Skin of body (tissue), 2 donors: ENCODE measurements around the gene RNPEPL1. TPM values are rescaled to one million over a fixed set of nuclear protein-coding genes. Genes with fewer than 3 reads are reported as not detected.
A peak's percentile ranks its signal among the peaks of the same experiment; 100 is the strongest.

Experiments
- DNase-seq: peaks from one replicate; lab custom pipeline; 2025; lab: John Stamatoyannopoulos, UW
- total RNA-seq: library from RNA; depleted of rRNA; stranded (reverse); fragments of >200 nt; gene quantifications from one replicate; pipeline ENCODE4 v1.2.3, GENCODE V29; 2014

RNPEPL1 gene
- total RNA-seq, 1 donor from 2014 or later: 12.0 TPM

DNA sequence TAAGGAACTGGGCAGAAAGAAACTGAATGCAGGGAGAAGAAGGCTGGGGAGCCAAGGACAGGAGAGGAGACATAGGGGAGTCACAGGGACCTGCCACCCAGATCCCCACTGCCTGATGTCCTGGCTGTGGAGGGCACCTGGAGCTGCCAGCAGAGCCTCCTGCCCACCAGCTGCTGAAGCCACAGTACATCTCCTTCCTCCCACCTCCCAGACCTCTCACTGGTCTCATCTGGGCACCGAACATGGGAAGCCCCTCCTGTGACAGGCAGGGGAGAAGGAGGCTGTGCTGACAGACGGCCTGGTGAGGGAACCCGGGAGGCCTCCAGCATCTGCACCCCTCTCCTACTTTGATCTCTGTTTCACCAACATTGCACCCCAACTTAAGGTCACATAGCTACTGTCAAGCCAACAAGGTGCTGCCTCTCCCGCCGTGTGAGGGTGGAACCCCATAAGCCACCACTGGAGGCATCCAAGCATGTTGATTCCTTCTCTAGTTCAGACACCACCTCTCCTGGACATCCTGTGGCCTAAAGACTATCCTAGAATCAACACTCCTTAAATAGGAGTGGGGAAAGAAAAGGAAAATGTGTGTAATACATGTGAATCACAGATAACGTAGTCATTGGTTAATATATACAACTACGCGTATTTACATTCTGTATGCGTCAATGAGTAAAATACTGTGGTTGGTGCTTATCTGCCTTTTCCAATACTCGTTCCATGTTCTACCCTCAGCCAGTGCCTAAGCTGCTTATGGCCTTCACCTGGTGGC is 3.5 kb upstream of the RNPEPL1 start:
- no peak for DNase-seq

DNA sequence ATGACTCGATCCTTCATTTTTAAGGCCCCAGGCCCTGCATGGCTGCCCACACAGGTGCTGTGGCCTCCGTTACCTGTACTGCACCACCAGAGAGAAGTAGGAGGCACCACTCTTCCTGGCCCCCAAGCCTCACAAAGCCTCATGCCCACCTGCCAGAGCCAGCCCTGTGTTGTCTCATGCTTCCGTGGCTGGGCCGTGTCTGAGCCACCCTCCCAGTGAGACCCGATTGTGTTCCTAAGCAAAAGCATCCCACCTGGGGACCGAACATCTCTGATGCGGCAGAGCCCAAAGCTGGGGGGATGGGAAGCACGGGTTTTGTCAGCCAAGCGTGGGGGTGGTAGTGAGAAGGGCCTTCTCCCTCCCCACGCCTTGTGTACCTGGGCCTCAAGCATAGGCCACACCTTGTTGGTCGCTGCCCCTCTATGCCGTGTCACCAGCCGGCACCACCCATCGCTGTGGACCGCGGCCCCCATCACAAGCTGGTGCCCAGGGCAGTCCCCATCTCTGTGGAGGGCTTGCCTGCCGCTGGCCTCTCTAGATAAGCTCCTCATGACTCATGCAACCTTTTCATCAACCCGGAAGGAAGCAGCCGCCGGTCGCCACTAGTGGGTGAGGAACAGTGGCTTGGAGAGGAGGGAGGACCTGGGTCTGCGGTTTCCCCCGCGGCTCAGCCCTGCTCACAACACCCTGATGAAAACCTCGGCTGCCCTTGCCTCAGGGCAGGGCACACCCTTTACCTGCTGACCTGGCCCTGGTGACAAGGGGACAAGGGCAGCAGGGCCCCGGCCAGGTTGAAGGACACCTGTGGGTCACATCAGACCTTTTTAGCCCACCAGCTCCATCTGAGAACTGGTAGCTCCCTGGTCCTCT is 2.7 kb upstream of the RNPEPL1 start:
- no peak for DNase-seq

DNA sequence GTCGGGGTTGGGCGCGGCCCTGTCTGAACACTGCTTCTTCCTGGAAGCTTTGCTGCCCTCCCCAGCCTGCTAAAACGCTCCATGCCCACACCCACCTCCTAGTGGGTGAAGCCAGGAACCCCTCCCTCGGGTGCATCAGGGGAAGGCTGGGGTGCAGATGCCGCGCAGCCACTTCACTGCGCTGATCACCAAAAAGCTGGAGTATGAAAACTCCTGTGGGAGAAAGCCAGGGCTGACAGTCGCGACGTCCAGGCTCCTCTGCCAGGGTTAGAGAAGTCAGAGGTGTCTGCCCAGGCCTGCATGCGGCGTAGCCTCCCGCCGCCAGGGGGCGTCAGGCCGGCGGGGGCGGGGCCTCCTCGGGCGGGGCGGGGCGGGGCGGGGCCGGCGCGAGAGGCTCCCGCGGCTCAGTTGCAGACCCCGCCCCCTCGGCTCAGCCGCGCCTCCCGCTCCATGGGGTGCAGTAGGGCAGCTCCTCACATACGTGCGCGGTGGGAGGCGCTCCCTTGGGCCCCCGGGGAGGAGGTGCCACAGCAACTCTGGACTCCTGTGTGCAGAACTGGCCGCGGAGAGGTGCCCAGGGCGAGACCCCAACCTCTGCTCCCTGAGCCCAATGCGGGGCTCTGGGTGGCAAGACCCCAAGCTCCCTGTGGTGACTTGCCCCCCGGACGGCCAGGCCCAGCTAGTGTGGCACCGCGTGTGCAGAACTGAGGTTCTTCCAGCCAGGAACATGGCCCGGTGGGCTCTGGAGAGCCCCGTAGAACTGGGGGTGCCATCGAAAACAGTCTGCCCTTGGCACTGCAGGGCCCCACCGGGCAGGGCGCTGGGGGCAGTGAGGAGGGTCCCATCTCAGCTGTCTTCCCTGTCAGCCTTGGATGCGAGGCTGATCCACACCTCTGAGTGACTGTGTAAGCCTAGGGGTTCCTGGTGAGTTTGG is 1.8 kb upstream of the RNPEPL1 start:
- DNase-seq: peak; percentile 67

DNA sequence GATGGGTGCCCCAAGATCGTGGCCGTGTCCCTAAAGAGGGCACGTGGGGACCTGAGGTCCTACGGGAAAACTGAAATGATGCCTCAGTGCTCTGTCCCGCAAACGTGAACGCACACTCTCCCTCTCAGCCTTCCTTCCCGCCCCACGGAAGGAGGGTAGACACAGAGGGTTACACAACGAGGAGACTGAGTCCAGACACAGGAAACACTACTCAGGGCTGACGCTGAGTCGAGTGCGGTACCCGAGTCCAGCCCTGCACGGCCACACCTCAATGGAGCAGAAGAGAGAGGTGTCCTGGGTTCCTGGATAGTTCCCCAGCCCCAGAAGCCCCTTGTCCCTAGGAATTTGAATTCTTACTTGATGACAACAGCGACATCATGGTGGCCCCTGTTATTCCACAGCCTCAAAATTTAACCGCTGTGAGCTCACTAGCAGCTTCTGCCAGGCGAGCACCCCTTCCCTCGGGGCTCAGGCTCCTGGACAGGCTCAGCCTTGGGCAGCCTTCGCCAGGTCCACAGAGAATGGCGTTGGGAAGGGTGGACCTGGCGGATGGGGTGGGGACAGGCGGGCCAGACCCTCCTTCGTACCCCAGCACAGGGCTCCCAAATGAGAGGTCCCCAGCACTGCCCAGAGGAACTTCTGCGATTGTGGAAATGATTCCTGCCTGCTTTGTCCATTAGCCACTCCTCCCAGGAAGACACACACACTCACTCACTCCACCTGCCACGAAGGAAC is 980 bp upstream of the RNPEPL1 start:
- no peak for DNase-seq

DNA sequence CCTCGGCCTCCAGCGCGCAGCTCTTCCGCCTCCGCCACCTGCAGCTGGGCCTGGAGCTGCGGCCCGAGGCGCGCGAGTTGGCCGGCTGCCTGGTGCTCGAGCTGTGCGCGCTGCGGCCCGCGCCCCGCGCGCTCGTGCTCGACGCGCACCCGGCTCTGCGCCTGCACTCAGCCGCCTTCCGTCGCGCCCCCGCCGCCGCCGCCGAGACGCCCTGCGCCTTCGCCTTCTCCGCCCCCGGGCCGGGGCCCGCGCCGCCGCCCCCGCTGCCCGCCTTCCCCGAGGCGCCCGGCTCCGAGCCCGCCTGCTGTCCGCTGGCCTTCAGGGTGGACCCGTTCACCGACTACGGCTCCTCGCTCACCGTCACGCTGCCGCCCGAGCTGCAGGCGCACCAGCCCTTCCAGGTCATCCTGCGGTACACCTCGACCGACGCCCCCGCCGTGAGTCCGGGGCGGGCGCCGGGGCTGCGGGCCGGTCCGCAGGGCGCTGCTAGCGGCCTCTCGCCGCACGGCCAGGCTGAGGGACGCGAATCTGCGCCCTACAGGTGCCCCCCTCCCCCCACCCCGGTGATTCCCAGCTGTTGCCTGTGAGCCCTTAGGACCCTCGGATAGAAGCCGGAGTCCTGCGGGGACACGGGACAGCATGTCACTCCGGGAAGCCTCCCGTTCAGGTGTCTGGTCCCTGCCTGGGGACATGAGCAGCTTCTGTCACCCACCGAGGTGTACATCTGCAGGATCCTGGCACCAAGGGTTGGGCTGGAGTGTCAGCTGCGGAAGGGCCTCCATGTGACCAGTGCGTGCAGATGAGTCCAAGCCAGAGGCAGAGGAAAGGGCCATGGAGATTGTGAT is 616 bp downstream of the RNPEPL1 start:
- DNase-seq: peak; percentile 47

DNA sequence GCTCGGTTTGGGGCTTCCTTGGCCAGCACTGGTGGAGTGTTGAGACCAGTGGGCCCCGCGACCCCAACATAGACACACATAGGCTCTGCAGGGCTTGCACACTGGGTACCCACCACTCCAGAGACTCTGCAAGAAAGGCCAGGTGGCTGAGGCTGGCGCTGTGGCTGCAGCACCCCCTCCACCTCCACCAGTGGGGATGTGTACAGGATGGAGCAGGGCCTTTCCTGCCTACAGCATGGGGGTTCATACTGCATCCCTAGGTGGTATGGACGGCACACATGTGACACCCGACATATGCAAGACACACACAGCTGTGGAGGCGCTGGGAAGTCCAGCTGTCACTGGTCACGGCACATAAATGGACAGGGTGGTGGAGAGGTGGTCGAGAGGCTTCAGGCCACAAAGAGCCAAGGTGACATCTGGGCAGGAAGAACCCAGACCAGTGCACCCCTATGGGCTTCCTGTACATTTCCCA is 1.3 kb downstream of the RNPEPL1 start:
- no peak for DNase-seq

DNA sequence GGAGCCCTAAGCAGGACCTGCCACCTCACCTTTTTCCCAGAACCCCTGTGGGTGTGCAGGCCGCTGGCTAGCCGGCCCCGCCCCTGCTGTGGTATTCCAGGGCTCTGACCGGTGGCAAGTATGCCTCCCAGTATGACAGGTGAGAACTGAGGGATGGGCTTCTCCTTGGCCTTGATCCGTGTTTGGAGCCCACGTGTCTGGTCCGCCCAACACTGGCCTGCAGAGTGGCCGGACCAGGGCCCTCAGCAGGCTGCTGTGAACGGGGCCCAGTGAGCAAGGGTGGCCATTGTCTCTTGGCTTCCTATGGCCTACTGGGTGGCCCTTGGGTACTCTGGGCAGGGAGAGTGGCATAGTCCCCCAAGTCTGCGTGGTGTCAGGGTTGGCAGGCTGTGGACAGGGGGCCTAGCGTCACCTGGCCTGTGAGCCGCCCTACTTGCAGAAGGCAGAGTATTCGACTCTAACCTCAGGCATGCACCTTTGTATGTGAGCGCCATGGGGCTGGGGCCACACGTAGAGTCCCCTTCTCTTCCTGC is 1.8 kb downstream of the RNPEPL1 start:
- no peak for DNase-seq

DNA sequence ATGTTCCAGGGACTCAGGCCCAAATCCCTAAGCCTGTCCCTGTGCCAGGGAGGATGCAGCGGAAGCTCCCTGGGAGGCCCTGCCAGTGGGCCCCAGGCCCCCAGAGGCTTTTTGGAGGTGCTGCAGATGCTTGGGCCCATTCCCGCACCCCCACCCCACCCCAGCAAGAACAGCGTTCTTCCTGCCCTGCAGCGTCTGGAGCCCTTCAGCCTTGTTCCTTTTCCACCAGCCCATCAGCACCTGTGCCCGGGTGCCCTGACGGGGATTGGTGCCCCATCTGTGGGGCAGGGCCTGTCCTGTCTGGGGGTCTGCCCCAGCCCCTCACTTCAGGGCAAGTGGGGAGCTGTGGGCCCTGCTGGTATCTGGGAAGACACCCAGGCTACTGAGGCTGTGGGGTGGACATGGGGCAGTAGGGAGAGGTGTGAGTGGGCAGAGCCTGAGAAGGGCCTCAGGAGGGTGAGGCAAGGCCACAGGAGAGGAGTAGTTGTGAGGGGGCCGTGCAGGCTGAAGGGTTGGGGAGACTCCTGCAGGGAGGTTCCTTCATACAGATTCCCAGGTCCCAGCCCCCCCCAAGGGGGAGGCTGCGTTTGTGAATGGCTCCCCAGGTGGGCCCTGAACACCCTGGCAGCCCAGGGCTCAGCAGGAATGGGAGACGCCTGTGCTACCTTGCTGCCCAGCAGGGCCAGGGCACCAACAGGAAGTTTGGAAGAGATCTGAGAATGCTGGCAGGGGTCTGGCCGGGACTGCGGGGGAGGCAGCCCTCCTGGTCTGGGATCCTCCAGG is 2.4 kb downstream of the RNPEPL1 start:
- no peak for DNase-seq

DNA sequence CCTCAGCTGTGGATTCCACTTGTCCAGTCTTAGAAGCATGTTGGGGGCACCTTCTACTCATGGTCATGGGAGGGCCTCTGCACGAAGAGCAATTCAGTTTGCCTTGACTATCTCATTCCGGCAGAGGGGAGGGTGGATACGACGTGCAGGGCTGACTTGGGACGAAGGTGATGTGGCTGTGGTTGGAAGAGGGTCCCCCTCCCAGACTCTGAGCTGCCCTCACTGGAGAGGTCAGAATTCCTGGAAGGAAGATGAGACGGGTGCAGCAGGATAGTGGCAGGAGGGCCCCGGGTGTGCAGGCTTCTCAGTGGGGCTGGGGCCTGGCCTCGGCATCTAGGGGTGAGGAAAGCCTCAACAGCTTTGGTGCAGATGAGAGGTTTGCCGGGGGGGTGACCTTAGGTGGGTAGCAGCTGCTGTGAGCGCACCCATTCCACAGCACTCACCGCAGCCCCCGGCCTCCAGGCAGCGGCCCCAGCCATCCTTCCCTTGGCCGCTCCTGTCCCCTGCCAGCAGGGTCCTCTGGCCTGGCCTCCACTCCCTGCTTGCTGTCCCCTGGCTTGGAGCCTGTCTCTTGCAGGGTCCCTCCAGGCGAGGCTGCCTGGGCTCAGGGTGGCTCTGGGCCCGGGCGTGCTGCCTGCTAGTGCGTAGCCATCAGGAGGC is 3.2 kb downstream of the RNPEPL1 start:
- DNase-seq: no peak

DNA sequence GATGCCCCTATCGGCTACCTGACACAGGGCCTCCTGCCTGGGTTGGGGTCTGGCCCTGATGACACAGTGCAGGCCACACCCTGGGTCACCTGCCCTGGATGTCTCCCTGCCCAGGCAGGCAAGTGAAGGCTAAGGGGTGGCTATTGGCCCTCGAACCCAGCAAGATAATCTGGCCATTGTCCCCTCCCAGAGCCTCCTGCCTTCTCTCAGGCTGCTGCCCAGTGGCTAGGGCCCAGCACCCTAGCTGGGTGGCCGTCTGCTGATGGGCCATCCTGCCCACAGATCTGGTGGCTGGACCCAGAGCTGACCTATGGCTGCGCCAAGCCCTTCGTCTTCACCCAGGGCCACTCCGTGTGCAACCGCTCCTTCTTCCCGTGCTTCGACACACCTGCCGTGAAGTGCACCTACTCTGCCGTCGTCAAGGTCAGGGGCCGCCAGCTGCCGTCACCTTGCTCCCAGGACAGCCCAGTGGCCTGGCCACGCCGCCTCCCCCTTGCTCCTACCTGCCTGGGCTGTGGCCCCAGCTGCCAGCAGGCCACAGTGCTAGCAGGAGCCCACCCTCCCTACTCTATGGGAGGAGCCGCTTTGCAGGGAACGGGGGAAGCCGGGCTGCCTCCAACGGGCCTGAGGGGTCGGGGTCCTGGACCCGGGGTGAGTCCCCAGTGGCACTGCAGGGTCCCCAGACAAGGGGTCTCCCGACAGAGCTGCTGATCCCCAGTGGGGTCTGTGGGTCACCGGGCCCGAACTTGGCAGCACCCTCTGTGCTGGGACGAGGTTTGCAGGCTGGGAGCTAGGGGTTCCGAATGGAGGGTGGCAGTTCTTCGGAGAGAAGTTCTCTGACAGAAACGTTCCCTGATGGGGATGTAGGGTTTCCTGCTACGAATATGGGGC is 4.1 kb downstream of the RNPEPL1 start:
- DNase-seq: no peak

DNA sequence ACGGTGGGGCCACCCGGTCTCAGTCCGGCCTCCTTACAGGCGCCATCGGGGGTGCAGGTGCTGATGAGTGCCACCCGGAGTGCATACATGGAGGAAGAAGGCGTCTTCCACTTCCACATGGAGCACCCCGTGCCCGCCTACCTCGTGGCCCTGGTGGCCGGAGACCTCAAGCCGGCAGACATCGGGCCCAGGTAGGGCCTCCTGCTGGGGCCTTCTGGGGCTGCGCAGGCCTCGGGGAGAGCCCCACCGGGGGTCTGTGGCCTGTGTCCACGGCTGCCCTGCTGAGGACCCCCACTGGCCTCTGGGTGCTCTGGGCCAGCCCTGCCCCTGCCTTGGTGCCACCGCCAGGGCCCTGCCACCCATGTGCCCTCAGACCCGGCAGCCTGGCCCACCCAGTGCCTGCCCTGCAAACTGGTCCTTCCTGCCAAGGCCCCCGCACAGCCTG is 4.8 kb downstream of the RNPEPL1 start:
- no peak for DNase-seq

DNA sequence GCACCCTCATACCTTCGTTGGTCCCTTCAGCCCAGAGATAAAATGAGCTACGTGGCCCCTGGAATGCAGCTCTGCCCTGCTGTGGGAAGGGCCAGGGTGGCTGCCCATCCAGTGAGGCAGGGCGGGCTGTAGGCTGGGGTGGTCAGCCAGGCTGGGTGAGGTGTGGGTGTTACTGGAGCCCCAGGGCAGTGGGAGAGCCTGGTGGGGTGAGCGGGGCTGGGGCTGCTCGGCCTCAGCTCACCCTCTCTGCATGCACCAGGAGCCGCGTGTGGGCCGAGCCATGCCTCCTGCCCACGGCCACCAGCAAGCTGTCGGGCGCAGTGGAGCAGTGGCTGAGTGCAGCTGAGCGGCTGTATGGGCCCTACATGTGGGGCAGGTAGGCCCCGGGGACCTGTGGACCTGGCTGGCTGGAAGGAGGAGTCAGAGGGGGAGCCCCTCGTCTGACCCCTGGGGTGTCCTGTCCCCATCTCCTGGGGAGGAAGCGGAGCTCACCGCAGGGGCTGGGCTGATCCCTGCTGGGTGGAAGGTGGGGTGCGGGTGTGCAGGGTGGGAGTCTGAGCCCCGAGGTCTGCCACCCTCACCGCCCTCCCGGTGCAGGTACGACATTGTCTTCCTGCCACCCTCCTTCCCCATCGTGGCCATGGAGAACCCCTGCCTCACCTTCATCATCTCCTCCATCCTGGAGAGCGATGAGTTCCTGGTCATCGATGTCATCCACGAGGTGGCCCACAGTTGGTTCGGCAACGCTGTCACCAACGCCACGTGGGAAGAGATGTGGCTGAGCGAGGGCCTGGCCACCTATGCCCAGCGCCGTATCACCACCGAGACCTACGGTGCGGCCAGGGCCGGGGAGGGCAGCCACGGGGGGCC is 5.5 kb downstream of the RNPEPL1 start:
- DNase-seq: no peak

DNA sequence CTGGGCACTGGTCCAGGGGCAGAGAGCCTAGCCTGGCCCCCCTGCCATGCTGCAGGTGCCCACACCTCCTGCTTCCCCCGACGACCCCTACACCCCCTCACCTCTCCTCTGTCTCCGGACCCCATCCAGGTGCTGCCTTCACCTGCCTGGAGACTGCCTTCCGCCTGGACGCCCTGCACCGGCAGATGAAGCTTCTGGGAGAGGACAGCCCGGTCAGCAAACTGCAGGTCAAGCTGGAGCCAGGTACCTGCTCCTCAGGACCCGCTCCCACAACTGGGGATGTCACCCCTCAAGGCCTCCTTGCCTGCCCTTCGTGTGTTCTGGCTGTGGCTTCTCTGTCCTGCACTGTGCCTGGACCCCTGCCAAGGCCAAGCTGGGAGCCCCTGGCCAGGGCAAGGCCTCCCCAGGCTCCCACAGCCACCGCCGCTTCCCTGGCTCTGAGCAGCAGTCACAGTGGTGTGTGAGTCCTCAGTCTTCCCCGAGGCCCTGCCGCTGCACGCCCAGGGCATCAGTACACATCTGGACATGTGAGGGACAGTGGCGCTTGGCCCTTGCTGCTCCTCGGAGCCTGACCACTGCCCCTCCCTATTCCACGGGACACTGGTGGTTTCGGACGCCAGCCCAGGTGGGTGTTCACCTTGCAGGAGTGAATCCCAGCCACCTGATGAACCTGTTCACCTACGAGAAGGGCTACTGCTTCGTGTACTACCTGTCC is 6.3 kb downstream of the RNPEPL1 start:
- no peak for DNase-seq

DNA sequence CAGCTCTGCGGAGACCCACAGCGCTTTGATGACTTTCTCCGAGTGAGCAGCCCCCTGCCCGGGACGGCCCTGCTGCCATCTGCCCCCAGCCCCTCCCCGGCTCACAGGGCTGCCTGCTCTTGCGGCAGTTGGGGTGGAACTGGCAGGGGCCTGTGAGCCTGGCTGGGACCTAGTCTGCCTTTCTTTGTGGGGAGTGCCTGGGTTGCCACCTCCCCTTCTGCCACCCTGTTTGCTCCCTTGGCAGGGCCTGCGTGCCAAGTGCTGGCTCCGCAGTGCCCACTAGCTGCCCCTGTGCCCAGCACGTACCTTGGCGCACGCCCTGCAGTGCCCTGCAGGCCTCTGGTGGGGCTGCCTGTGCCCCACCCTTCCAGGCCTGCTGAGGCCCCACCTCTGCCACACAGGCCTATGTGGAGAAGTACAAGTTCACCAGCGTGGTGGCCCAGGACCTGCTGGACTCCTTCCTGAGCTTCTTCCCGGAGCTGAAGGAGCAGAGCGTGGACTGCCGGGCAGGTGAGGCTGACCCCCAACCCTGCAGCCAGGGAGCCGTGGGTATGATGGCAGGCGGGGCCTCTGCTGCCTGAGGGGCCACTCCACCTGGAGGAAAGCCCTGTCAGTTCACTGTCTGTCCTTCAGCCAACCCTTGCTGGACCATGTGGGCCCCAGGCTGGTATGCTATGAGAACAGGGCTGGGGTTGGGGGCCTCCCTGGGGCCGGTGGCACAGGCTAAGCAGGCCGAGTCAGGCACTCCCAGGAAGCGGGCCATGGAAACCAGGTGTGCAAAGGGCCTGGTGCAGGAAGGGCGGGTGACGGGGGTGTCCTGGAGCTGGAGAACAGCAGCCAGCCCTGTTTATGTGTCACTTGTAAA is 7.0 kb downstream of the RNPEPL1 start:
- DNase-seq: no peak
